ENCODE results near the gene FAAP24.

DNA sequence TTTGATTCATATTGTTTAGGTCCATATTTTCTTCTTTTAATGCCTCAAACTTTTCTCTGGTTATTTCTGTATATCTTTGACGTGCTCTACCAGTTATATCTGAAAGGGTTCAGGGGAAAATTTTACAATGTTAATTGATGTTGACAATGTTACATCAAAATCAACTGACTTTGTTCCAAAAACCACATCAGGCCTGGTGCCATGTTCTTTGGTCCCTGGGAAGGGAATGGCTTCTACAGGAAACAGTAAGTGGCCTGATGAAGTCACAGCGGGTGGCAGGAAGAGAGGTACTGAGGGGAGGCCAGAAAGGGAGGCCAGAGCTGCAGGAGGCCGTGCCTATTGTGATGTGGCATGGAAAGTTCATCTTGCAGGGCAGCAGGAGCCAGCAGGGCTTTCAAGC is 38.5 kb upstream of the FAAP24 start:
- TF ChIP-seq GATA2 (IDR thresholded peaks at IDR 0.05; ENCODE audit: low read depth, low read length) = no peak
- TF ChIP-seq GATA3 (IDR thresholded peaks at IDR 0.05; ENCODE audit: low read depth, low read length) = no peak

All from SH-SY5Y (cell line).